ENCODE data around the gene PAX2.

DNA sequence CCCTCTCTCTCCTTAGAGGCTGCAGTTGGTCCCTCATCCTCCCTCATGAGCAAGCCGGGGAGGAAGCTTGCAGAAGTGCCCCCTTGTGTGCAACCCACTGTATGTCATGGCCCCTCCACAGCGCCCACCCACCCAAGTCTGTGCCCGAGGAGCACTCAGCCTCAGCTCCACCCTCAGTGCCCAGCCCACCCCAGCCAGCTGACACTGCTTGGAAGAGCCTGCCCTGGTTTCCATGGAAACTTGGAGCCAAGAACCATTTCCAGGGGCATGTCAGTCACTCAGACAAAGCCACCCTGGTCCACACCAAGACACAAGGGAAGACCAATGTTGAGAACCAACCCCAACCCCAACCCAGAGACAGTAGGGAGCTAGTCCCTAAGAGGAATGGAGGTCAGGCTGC lies 79.5 kb downstream of the PAX2 start:
- TF ChIP-seq, protein P1, sequence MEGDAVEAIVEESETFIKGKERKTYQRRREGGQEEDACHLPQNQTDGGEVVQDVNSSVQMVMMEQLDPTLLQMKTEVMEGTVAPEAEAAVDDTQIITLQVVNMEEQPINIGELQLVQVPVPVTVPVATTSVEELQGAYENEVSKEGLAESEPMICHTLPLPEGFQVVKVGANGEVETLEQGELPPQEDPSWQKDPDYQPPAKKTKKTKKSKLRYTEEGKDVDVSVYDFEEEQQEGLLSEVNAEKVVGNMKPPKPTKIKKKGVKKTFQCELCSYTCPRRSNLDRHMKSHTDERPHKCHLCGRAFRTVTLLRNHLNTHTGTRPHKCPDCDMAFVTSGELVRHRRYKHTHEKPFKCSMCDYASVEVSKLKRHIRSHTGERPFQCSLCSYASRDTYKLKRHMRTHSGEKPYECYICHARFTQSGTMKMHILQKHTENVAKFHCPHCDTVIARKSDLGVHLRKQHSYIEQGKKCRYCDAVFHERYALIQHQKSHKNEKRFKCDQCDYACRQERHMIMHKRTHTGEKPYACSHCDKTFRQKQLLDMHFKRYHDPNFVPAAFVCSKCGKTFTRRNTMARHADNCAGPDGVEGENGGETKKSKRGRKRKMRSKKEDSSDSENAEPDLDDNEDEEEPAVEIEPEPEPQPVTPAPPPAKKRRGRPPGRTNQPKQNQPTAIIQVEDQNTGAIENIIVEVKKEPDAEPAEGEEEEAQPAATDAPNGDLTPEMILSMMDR (IDR thresholded peaks at IDR 0.05): no peak
- TF ChIP-seq POLR2A (IDR thresholded peaks at IDR 0.05): no peak
- no peak for TF ChIP-seq POLR2AphosphoS5 (IDR thresholded peaks at IDR 0.05)
- TF ChIP-seq EP300 (IDR thresholded peaks at IDR 0.05): no peak

Measured in suprapubic skin (tissue), 4 donors.